ENCODE measurements around the gene PEMT. TPM values are rescaled to one million over a fixed set of nuclear protein-coding genes. Genes with fewer than 3 reads are reported as not detected.

Gene PEMT
- total and polyA plus RNA-seq, 9 of the 15 experiments (the other 6 are each of a cell fraction or from before 2014, with no cell fraction given): 1.4 to 36.4 (median 13.6) TPM

DNA sequence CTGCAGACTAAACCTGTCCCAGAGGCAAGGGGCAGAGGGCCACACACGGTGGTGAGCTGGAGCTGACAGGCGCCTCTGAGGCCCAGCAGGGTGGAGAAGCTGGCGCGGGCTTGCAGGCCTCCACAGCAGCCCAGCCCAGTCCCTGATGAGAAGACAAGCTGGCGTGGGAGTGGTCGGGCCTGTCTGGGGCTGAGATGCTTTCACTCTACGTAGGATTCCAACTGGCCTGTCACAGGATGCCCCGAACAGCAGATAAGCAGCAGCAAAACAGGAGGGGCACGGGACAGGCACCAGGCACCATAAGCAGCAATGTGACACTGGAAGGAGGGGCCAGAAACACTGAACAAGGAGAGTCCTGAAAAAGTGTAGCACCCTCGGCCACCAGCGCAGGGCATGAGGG, 40.1 kb downstream of the PEMT start:
- ATAC-seq (no peak), DNase-seq (ENCODE audit: extremely low read depth in 1 of 4, low spot score in 3 of 4) (no peak), FAIRE-seq (no peak)
- TF ChIP-seq, protein P1, sequence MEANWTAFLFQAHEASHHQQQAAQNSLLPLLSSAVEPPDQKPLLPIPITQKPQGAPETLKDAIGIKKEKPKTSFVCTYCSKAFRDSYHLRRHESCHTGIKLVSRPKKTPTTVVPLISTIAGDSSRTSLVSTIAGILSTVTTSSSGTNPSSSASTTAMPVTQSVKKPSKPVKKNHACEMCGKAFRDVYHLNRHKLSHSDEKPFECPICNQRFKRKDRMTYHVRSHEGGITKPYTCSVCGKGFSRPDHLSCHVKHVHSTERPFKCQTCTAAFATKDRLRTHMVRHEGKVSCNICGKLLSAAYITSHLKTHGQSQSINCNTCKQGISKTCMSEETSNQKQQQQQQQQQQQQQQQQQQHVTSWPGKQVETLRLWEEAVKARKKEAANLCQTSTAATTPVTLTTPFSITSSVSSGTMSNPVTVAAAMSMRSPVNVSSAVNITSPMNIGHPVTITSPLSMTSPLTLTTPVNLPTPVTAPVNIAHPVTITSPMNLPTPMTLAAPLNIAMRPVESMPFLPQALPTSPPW (CRISPR knock-in tag; IDR thresholded peaks at IDR 0.05): peak; percentile 36; the same call in 1 of the 2 replicates
- TF ChIP-seq POLR2AphosphoS2 (IDR thresholded peaks at IDR 0.05; ENCODE audit: low read length): no peak
- TF ChIP-seq, protein P2, sequence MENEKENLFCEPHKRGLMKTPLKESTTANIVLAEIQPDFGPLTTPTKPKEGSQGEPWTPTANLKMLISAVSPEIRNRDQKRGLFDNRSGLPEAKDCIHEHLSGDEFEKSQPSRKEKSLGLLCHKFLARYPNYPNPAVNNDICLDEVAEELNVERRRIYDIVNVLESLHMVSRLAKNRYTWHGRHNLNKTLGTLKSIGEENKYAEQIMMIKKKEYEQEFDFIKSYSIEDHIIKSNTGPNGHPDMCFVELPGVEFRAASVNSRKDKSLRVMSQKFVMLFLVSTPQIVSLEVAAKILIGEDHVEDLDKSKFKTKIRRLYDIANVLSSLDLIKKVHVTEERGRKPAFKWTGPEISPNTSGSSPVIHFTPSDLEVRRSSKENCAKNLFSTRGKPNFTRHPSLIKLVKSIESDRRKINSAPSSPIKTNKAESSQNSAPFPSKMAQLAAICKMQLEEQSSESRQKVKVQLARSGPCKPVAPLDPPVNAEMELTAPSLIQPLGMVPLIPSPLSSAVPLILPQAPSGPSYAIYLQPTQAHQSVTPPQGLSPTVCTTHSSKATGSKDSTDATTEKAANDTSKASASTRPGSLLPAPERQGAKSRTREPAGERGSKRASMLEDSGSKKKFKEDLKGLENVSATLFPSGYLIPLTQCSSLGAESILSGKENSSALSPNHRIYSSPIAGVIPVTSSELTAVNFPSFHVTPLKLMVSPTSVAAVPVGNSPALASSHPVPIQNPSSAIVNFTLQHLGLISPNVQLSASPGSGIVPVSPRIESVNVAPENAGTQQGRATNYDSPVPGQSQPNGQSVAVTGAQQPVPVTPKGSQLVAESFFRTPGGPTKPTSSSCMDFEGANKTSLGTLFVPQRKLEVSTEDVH (IDR thresholded peaks at IDR 0.05; ENCODE audit: low read depth, partially characterized antibody): no peak
- no peak for TF ChIP-seq KDM4B (IDR thresholded peaks at IDR 0.05; ENCODE audit: borderline replicate concordance in 2 of 2, low read depth in 1 of 2)
- TF ChIP-seq ZNF184 (CRISPR knock-in tag; IDR thresholded peaks at IDR 0.05): no peak
- TF ChIP-seq, protein P3, sequence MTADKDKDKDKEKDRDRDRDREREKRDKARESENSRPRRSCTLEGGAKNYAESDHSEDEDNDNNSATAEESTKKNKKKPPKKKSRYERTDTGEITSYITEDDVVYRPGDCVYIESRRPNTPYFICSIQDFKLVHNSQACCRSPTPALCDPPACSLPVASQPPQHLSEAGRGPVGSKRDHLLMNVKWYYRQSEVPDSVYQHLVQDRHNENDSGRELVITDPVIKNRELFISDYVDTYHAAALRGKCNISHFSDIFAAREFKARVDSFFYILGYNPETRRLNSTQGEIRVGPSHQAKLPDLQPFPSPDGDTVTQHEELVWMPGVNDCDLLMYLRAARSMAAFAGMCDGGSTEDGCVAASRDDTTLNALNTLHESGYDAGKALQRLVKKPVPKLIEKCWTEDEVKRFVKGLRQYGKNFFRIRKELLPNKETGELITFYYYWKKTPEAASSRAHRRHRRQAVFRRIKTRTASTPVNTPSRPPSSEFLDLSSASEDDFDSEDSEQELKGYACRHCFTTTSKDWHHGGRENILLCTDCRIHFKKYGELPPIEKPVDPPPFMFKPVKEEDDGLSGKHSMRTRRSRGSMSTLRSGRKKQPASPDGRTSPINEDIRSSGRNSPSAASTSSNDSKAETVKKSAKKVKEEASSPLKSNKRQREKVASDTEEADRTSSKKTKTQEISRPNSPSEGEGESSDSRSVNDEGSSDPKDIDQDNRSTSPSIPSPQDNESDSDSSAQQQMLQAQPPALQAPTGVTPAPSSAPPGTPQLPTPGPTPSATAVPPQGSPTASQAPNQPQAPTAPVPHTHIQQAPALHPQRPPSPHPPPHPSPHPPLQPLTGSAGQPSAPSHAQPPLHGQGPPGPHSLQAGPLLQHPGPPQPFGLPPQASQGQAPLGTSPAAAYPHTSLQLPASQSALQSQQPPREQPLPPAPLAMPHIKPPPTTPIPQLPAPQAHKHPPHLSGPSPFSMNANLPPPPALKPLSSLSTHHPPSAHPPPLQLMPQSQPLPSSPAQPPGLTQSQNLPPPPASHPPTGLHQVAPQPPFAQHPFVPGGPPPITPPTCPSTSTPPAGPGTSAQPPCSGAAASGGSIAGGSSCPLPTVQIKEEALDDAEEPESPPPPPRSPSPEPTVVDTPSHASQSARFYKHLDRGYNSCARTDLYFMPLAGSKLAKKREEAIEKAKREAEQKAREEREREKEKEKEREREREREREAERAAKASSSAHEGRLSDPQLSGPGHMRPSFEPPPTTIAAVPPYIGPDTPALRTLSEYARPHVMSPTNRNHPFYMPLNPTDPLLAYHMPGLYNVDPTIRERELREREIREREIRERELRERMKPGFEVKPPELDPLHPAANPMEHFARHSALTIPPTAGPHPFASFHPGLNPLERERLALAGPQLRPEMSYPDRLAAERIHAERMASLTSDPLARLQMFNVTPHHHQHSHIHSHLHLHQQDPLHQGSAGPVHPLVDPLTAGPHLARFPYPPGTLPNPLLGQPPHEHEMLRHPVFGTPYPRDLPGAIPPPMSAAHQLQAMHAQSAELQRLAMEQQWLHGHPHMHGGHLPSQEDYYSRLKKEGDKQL (CRISPR knock-in tag; IDR thresholded peaks at IDR 0.05; ENCODE audit: borderline replicate concordance): no peak
- peak; percentile 21; the same call in 1 of the 2 replicates for TF ChIP-seq BHLHE40 (IDR thresholded peaks at IDR 0.05; ENCODE audit: low read length)
- TF ChIP-seq, protein P4, sequence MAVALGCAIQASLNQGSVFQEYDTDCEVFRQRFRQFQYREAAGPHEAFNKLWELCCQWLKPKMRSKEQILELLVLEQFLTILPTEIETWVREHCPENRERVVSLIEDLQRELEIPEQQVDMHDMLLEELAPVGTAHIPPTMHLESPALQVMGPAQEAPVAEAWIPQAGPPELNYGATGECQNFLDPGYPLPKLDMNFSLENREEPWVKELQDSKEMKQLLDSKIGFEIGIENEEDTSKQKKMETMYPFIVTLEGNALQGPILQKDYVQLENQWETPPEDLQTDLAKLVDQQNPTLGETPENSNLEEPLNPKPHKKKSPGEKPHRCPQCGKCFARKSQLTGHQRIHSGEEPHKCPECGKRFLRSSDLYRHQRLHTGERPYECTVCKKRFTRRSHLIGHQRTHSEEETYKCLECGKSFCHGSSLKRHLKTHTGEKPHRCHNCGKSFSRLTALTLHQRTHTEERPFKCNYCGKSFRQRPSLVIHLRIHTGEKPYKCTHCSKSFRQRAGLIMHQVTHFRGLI (CRISPR knock-in tag; IDR thresholded peaks at IDR 0.05): peak; percentile 89; the same call in 1 of the 2 replicates
- no peaks in the 10 kb centered on the region for H3K27me3 ChIP-seq (ENCODE audit: control insufficient read depth in 2 of 2, insufficient read depth in 2 of 2, low read length in 2 of 2)
- BruUV-seq (replicated peaks): no TSS peak
- CTCF ChIA-PET (ENCODE audit: low intra/inter-chr PET ratio): no interaction called here
- H3K9ac ChIP-seq (ENCODE audit: insufficient read depth in 1 of 2, low read depth in 2 of 2, low read length in 2 of 2): no peak overlapping the region
- H3K79me2 ChIP-seq (ENCODE audit: control insufficient read depth, insufficient read depth, low read length): no peaks in the 10 kb centered on the region
- H4K20me1 ChIP-seq (replicated peaks; ENCODE audit: control insufficient read depth, insufficient read depth, low read length): no peaks in the 10 kb centered on the region
- WGBS (ENCODE audit: insufficient coverage, low coverage, missing lambda C conversion rate): 58% methylated on average over 9 of the region's 11 CpGs
- no peaks in the 10 kb centered on the region for H3K9me1 ChIP-seq (ENCODE audit: control insufficient read depth, insufficient read depth, low read length)
- in situ Hi-C loops (cut with MboI) (no loop called here), intact Hi-C loops (cut with micrococcal nuclease) (no loop called here)
- no peak overlapping the region for H2AFZ ChIP-seq (ENCODE audit: low read depth, low read length)
- no peak overlapping the region for H3K4me2 ChIP-seq (ENCODE audit: insufficient read depth, low read length)
- no peak overlapping the region for H3K27ac ChIP-seq (ENCODE audit: extremely low read depth, low read depth, low read length)
- no peaks in the 10 kb centered on the region for H3K36me3 ChIP-seq (ENCODE audit: control insufficient read depth, insufficient read depth, low read length)
- H3K4me1 ChIP-seq (replicated peaks in 1 of 2; ENCODE audit: control insufficient read depth in 2 of 2, insufficient read depth in 2 of 2, low read length in 2 of 2): peaks cover 0 to 6% of the 10 kb centered on the region in 2 experiments; a peak in 2 of 5 replicates
- POLR2A ChIA-PET: no interaction called here
- no peak overlapping the region for H3K4me3 ChIP-seq
- no peaks in the 10 kb centered on the region for H3K9me3 ChIP-seq (replicated peaks; ENCODE audit: control insufficient read depth, insufficient read depth, low read depth, low read length)

Data from K562 (cell line).